Measurements from ENCODE around the gene OST4. TPM values are rescaled to one million over a fixed set of nuclear protein-coding genes. Genes with fewer than 3 reads are reported as not detected.

The OST4 gene
- total RNA-seq, 4 donors from 2014 or later: 200 to 352 (median 243) TPM

- Histone ChIP-seq H3K27ac (replicated peaks in 1 of 4) (no peak overlapping the region), H3K4me3 (no peak overlapping the region), H3K4me1 (peaks cover 3 to 23% (median 17%) of the 10 kb centered on the region in 4 donors), H3K36me3 (peaks cover 42 to 69% (median 68%) of the 10 kb centered on the region in 4 donors), H3K27me3 (no peaks in the 10 kb centered on the region), H3K9me3 (no peaks in the 10 kb centered on the region)
- no peak for DNase-seq (ENCODE audit: extremely low spot score)
- TF ChIP-seq EP300 (IDR thresholded peaks at IDR 0.05) (no peak), POLR2A (IDR thresholded peaks at IDR 0.05; ENCODE audit: low read depth) (no peak), POLR2AphosphoS5 (IDR thresholded peaks at IDR 0.05) (no peak), CTCF (IDR thresholded peaks at IDR 0.05) (no peak)
- 95% methylated on average over 6 of the region's 7 CpGs for WGBS
- intact Hi-C loops (cut with DNase I): no loop called here
Measured at GRCh38 chr2:27039871-27040270, 31.6 kb downstream of the OST4 start.

GRCh38 chr2:27039426-27039825 is 32.0 kb downstream of the OST4 start:
- H3K27ac ChIP-seq (replicated peaks in 1 of 4): no peak overlapping the region
- no peak for DNase-seq (ENCODE audit: extremely low spot score)
- WGBS: 90% methylated on average over 5 of the region's 6 CpGs
- intact Hi-C loops (cut with DNase I): no loop called here
- H3K4me1 ChIP-seq: peaks cover 5 to 27% (median 22%) of the 10 kb centered on the region in 4 donors
- no peaks in the 10 kb centered on the region for H3K9me3 ChIP-seq
- no peaks in the 10 kb centered on the region for H3K27me3 ChIP-seq
- H3K4me3 ChIP-seq: no peak overlapping the region
- TF ChIP-seq POLR2AphosphoS5 (IDR thresholded peaks at IDR 0.05): no peak
- TF ChIP-seq CTCF (IDR thresholded peaks at IDR 0.05): no peak
- no peak for TF ChIP-seq POLR2A (IDR thresholded peaks at IDR 0.05; ENCODE audit: low read depth)
- TF ChIP-seq EP300 (IDR thresholded peaks at IDR 0.05): no peak
- H3K36me3 ChIP-seq: peaks cover 42 to 71% (median 69%) of the 10 kb centered on the region in 4 donors

GRCh38 chr2:27038631-27039339 is 32.7 kb downstream of the OST4 start:
- H3K27me3 ChIP-seq: no peaks in the 10 kb centered on the region
- H3K27ac ChIP-seq (replicated peaks in 1 of 4): no peak overlapping the region
- H3K36me3 ChIP-seq: peaks cover 42 to 71% (median 69%) of the 10 kb centered on the region in 4 donors
- intact Hi-C loops (cut with DNase I): no loop called here
- TF ChIP-seq EP300 (IDR thresholded peaks at IDR 0.05): no peak
- no peak for TF ChIP-seq CTCF (IDR thresholded peaks at IDR 0.05)
- no peak for TF ChIP-seq POLR2A (IDR thresholded peaks at IDR 0.05; ENCODE audit: low read depth)
- TF ChIP-seq POLR2AphosphoS5 (IDR thresholded peaks at IDR 0.05): no peak
- H3K4me1 ChIP-seq: peaks cover 11 to 34% (median 28%) of the 10 kb centered on the region in 4 donors
- 80% methylated on average over 15 of the region's 17 CpGs for WGBS
- no peak for DNase-seq (ENCODE audit: extremely low spot score)
- no peaks in the 10 kb centered on the region for H3K9me3 ChIP-seq
- H3K4me3 ChIP-seq: no peak overlapping the region

- no CpG with 5 or more reads among the region's 6 CpGs for WGBS
- peaks cover 42 to 71% (median 69%) of the 10 kb centered on the region in 4 donors for H3K36me3 ChIP-seq
Measured at GRCh38 chr2:27038012-27038411, 33.4 kb downstream of the OST4 start.

More at GRCh38 chr2:27038012-27038411, 33.4 kb downstream of the OST4 start:
- Histone ChIP-seq H3K27me3 (no peaks in the 10 kb centered on the region), H3K4me1 (peaks cover 15 to 39% (median 35%) of the 10 kb centered on the region in 4 donors), H3K27ac (replicated peaks in 1 of 4) (no peak overlapping the region), H3K9me3 (no peaks in the 10 kb centered on the region), H3K4me3 (no peak overlapping the region)
- intact Hi-C loops (cut with DNase I): no loop called here
- DNase-seq (ENCODE audit: extremely low spot score): no peak
- TF ChIP-seq EP300 (IDR thresholded peaks at IDR 0.05) (no peak), POLR2A (IDR thresholded peaks at IDR 0.05; ENCODE audit: low read depth) (no peak), CTCF (IDR thresholded peaks at IDR 0.05) (no peak), POLR2AphosphoS5 (IDR thresholded peaks at IDR 0.05) (no peak)

All from esophagus muscularis mucosa (tissue), 4 donors.